ENCODE measurements around the gene KLRC3.

GRCh38 chr12:10400829-10401228 is 19.6 kb downstream of the KLRC3 start:
- TF ChIP-seq TCF12 (IDR thresholded peaks at IDR 0.05; ENCODE audit: low read depth) (no peak), YY1 (IDR thresholded peaks at IDR 0.05; ENCODE audit: low read depth) (no peak), ZBTB7A (IDR thresholded peaks at IDR 0.05; ENCODE audit: low read depth) (no peak), CREB1 (IDR thresholded peaks at IDR 0.05; ENCODE audit: low read depth) (no peak), CEBPB (IDR thresholded peaks at IDR 0.05) (no peak), TAF1 (IDR thresholded peaks at IDR 0.05; ENCODE audit: low read depth) (no peak), EP300 (IDR thresholded peaks at IDR 0.05; ENCODE audit: borderline replicate concordance) (no peak)
- TF ChIP-seq, protein P1, sequence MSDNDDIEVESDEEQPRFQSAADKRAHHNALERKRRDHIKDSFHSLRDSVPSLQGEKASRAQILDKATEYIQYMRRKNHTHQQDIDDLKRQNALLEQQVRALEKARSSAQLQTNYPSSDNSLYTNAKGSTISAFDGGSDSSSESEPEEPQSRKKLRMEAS (IDR thresholded peaks at IDR 0.05) = no peak
- TF ChIP-seq, protein P2, sequence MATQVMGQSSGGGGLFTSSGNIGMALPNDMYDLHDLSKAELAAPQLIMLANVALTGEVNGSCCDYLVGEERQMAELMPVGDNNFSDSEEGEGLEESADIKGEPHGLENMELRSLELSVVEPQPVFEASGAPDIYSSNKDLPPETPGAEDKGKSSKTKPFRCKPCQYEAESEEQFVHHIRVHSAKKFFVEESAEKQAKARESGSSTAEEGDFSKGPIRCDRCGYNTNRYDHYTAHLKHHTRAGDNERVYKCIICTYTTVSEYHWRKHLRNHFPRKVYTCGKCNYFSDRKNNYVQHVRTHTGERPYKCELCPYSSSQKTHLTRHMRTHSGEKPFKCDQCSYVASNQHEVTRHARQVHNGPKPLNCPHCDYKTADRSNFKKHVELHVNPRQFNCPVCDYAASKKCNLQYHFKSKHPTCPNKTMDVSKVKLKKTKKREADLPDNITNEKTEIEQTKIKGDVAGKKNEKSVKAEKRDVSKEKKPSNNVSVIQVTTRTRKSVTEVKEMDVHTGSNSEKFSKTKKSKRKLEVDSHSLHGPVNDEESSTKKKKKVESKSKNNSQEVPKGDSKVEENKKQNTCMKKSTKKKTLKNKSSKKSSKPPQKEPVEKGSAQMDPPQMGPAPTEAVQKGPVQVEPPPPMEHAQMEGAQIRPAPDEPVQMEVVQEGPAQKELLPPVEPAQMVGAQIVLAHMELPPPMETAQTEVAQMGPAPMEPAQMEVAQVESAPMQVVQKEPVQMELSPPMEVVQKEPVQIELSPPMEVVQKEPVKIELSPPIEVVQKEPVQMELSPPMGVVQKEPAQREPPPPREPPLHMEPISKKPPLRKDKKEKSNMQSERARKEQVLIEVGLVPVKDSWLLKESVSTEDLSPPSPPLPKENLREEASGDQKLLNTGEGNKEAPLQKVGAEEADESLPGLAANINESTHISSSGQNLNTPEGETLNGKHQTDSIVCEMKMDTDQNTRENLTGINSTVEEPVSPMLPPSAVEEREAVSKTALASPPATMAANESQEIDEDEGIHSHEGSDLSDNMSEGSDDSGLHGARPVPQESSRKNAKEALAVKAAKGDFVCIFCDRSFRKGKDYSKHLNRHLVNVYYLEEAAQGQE (IDR thresholded peaks at IDR 0.05; ENCODE audit: low read depth) = no peak
